ENCODE results near the gene ZFP92. TPM values are rescaled to one million over a fixed set of nuclear protein-coding genes. Genes with fewer than 3 reads are reported as not detected.

ZFP92 gene, protein sequence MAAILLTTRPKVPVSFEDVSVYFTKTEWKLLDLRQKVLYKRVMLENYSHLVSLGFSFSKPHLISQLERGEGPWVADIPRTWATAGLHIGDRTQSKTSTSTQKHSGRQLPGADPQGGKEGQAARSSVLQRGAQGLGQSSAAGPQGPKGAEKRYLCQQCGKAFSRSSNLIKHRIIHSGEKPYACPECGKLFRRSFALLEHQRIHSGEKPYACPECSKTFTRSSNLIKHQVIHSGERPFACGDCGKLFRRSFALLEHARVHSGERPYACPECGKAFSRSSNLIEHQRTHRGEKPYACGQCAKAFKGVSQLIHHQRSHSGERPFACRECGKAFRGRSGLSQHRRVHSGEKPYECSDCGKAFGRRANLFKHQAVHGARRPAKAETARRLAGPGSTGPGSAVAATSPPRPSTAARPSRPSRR
- under 0.01 TPM in 2 replicates for total RNA-seq

DNA sequence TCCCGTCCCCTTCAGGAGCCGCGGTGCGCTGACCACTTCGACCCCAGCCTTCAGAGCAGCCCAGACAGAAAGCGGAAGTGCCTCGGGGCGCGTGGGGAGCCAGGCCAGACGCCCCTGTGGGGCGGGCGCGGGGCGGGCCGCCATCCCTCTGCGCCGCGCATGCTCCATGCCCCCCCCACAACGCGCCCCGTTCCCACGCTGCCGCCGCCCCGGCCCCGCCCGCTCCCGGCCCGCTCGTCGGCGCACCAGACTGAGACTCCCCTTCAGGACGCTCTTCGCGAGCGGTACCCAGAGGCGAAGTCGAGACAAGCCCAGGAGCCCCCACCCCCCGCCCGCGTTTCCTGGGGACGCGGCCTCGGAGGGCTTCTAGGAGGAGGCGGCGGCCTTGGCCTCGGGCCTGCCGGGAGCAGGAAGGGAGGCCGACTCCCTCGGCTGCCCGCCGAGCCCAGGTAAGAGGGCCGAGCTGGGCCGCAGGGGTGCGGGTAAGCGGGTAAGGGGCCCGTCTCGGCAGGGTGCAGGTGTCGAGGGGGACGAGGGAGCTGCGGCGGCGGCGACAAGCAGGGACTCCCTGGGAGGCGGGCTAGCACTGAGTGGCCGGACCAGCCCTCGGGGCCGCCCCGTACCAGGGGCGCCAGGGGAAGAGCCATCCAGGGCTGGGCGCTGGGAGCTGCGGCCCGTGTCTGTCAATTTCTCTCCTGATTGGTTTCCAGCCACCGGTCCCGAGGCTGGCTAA is at the start of gene ZFP92:
Gene ZFP92, plus strand, starts transcription at position 218 of the 733 bp plus-strand sequence. CDS start 6,851 bp downstream, outside the sequence.

DNA sequence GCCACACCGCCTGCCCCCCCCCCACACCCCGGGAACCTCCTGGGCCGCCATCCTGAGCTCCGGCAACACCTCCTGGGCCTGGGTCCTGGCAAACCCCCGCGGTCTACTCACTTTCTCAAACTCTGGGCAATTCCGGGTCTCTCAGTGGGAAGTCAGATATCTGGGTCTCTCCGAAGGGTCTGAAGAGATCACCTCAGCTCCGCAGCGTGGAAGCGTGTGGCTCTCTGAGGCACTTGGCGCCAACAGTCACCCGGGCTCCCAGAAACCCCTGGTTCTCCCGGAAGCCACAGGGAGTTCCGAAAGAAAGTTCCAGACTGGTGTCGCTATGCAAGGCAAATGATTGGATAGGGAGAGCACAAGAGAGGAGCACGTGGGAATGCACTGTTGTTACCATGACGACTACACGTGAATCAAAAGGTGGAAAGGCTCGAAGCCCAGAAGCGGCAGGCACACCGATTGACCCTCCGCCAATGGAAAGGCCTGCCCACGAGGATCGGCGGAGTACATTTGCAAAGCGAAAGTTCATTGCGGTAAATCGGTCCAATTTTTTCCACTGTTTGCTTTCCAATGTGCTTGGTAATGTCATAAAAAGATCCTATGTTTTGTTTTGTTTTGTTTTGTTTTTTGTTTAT is 10.0 kb upstream of the ZFP92 start, which contains the start of gene PNMA6E:
Gene PNMA6E, minus strand, starts transcription at position 218 of the 632 bp plus-strand sequence. CDS start 2,501 bp downstream, outside the sequence.

DNA sequence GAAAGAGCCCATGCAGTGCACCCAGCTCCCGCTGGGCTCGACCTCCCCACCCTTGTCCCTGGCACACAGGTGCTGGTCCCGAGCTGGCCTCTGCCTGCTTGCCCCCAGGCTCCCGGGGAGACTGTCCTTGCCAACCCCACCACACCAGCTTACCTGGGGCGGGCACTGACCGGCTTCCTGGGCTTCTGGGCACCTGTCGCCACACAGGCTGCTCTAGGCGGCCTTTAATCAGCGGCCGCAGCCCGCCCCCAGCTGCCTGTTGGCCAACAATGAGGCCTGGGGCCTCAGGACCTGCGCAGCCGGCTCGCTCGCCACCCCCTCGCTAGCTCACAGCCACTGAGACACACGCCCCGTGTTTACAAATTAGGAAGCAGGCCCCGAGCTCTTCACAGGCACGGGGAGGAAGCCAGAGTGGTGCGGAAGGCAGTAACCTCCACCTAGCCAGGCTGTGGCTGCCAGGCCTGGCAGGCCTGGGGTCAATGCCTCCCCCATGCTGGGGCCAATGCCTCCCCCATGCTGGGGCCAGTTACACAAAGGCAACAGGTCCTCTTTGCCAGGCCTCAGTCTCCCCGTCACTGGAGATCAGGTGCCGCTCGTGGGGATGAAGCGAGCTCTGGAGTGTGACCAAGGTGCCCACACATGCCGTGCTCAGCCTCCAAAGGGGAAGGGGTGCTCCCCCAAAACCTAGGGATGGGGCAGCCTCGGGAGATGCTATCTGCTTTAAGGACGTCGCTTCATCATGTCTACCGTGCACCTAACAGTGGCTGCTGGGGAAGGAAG is 34.8 kb downstream of the ZFP92 start, which contains the start of gene TREX2:
Gene TREX2, minus strand, starts transcription at position 201 of the 780 bp plus-strand sequence. CDS start 626 bp downstream, outside the sequence.

Other genes with a start within 250 kb of the ZFP92 start
- gene MAGEA1, start 232.2 kb upstream of the ZFP92 start, total RNA-seq, result not detected in 2 replicates
- gene PNMA6F, start 89.7 kb upstream of the ZFP92 start, total RNA-seq, result not detected in 2 replicates
- gene ZNF275, start 77.3 kb upstream of the ZFP92 start, total RNA-seq, result 3.9 and 4.4 TPM in 2 replicates
- gene PNMA6E, start 10.1 kb upstream of the ZFP92 start, total RNA-seq, result not detected in 2 replicates
- gene TREX2, start 34.6 kb downstream of the ZFP92 start, total RNA-seq, result 1.3 and 2.0 TPM in 2 replicates
- 6.9 and 12.3 TPM in 2 replicates for gene HAUS7, start 59.1 kb downstream of the ZFP92 start, total RNA-seq
- 2.4 and 5.3 TPM in 2 replicates for gene BGN, start 83.5 kb downstream of the ZFP92 start, total RNA-seq
- gene ATP2B3, start 106.2 kb downstream of the ZFP92 start, total RNA-seq, result not detected in 2 replicates
- 20.7 and 31.1 TPM in 2 replicates for gene CCNQ, start 187.7 kb downstream of the ZFP92 start, total RNA-seq
- not detected in 2 replicates for gene DUSP9, start 235.7 kb downstream of the ZFP92 start, total RNA-seq

All from bronchial smooth muscle cell (primary cell).